GM20000 (cell line): Measurements from ENCODE around the gene PLA2G15.
A peak's percentile ranks its signal among the peaks of the same experiment; 100 is the strongest.
"Not testable (repeated sequence)": the region's sequence is repeated elsewhere in the genome, so short reads cannot be mapped to it uniquely, and the experiment has no call there.

Experiments used
- DNase-seq: peaks from one replicate; pipeline ENCODE4 v3.0.0; 2012; ENCODE audit warnings: low spot score
- CTCF ChIP-seq: IDR thresholded peaks from 2 replicates; pipeline ENCODE4 v1.5.1; 2012; ENCODE audit warnings: mild to moderate bottlenecking, control low read depth; ENCODE audit errors: extremely low read depth, missing control alignments

The PLA2G15 gene

GRCh38 chr16:68288252-68288650 lies 43.1 kb downstream of the PLA2G15 start:
- DNase-seq, result no peak
- TF ChIP-seq CTCF, result no peak

GRCh38 chr16:68288796-68289195 lies 43.6 kb downstream of the PLA2G15 start:
- not testable (repeated sequence) for DNase-seq

- TF ChIP-seq CTCF, result no peak
Measured at GRCh38 chr16:68289202-68289601, 44.0 kb downstream of the PLA2G15 start.

GRCh38 chr16:68289621-68290329 lies 44.6 kb downstream of the PLA2G15 start:
- no peak for TF ChIP-seq CTCF
- peak; percentile 85 for DNase-seq

More at GRCh38 chr16:68289202-68289601, 44.0 kb downstream of the PLA2G15 start:
- no peak for DNase-seq

- no peak for DNase-seq
- TF ChIP-seq CTCF, result no peak
Measured at GRCh38 chr16:68290450-68290849, 45.3 kb downstream of the PLA2G15 start.

- DNase-seq, result no peak
- no peak for TF ChIP-seq CTCF
Measured at GRCh38 chr16:68291227-68291626, 46.1 kb downstream of the PLA2G15 start.

- no peak for TF ChIP-seq CTCF
- DNase-seq, result no peak
Measured at GRCh38 chr16:68292425-68292824, 47.3 kb downstream of the PLA2G15 start.

- DNase-seq, result no peak
- TF ChIP-seq CTCF, result no peak
Measured at GRCh38 chr16:68296291-68296690, 51.1 kb downstream of the PLA2G15 start.
